ACHN (cell line): Measurements from ENCODE around the gene B3GAT1.
"Not testable (repeated sequence)": the region's sequence is repeated elsewhere in the genome, so short reads cannot be mapped to it uniquely, and the experiment has no call there.

Experiments
- DNase-seq: peaks from one replicate; pipeline ENCODE4 v3.0.0-alpha.2; 2015
- in situ Hi-C: cut with HindIII; loops from 2 replicates; pipeline ENCODE4 v1.10.0; 2017; ENCODE audit warnings: low sequenced_read_pairs, low pct_ligation_motif_present, low pct_unique_long_range_greater_than_20kb

The B3GAT1 gene, protein sequence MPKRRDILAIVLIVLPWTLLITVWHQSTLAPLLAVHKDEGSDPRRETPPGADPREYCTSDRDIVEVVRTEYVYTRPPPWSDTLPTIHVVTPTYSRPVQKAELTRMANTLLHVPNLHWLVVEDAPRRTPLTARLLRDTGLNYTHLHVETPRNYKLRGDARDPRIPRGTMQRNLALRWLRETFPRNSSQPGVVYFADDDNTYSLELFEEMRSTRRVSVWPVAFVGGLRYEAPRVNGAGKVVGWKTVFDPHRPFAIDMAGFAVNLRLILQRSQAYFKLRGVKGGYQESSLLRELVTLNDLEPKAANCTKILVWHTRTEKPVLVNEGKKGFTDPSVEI

DNA sequence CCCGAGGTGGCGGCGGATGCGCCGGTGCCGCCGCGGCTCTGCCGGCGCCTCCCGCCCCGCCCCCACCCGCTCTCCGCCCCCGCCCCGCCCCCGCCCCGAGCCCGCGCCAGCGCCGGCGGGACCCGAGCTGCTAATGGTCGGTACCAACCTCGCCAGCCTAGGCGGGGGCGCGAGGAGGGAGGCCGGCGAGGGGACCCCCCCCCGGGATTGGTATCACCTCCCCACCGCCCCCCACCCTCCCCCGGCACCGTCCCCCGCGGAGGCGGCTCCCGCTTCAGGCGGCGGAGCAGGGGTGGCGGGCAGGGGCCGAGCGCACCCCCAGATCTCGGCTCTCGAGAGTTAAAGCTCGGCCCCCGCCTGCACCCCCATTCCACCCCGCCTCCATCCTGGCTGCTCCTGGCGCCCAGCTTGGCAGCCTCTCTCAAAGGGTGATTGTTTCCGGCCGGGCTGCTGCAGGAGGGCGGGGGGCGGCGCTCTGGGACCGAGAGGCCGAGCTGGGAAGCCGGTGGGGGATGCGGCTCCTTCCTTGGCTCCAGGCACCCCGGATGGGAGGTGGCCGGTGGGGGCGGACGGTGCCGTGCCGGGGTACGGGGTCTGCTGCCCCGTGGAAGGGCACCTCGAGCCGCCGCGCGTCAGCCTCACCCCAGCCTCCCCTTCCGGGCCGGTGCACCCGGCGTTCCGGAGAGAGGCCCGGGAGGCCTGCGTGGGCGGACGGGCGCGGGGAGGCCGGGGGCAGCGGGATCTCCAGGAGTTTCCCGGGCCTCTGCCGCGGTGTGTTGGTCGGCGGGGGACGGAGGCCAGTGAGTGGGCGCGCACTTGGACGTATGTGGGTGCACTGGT is at the start of gene B3GAT1:
B3GAT1 (minus strand) TSS at position 40 of the 840 bp plus-strand sequence. CDS start 24,583 bp downstream, outside the sequence.
- no peak for DNase-seq
- in situ Hi-C loops, result no loop called here

DNA sequence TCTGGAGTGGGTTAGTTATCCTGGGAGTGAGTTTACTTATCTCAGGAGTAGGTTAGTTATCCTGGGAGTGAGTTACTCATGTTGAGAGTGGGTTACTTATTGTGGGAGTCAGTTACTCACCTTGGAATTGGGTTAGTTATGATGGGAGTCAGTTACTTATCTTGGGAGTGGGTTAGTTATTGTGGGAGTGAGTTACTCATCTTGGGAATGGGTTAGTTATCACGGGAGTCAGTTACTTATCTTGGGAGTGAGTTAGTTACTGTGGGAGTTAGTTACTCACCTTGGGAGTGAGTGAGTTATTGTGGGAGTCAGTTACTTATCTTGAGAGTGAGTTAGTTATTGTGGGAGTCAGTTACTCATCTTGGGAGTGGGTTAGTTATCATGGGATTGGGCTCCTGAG is 49.6 kb upstream of the B3GAT1 start:
- in situ Hi-C loops, result no loop called here

DNA sequence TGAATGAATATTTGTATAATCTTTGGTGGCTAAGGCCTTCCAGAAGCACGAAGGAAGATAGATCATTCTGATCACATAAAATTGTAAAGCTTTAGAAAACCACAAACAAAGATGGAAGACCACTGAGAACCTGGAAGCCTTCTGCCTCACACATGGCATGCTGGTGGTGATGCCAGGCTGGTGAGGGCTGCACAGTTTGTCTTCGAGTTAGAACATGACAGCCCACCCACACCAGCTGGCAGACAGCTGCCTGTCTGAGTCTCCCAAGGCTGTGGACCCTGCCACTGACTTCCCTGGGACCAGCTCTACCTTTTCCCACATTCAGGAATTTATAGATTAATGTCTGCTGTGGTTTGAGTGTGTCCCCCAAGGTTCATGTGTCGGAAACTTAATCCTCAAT is 48.8 kb upstream of the B3GAT1 start:
- DNase-seq, result no peak
- in situ Hi-C loops, result no loop called here

More for the DNA sequence above, 49.6 kb upstream of the B3GAT1 start:
- DNase-seq, result no peak

DNA sequence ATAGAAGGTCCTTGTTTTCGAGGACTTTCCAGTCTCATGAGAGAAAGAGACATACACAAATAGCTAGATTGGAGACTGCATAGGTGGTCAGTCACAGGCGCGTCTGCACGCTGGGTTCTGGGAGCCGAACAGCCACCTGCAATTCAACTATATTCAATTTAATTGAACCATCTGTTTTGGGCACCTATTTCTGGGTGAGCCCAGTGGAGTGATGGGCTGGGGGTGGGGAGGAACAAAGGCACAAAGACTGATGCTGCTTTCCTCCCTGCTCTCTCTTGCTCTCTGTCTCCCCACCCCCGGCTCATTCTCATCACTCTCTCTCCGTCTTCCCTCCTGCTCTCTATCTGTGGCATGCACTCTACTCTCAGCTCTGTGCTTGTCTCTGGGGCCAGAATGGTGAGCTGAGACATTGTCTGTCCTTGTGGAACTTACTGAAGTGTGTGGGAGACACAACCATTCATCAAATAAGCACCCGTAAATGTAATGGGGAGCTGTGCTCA is 48.1 kb upstream of the B3GAT1 start:
- in situ Hi-C loops, result no loop called here
- DNase-seq, result no peak

DNA sequence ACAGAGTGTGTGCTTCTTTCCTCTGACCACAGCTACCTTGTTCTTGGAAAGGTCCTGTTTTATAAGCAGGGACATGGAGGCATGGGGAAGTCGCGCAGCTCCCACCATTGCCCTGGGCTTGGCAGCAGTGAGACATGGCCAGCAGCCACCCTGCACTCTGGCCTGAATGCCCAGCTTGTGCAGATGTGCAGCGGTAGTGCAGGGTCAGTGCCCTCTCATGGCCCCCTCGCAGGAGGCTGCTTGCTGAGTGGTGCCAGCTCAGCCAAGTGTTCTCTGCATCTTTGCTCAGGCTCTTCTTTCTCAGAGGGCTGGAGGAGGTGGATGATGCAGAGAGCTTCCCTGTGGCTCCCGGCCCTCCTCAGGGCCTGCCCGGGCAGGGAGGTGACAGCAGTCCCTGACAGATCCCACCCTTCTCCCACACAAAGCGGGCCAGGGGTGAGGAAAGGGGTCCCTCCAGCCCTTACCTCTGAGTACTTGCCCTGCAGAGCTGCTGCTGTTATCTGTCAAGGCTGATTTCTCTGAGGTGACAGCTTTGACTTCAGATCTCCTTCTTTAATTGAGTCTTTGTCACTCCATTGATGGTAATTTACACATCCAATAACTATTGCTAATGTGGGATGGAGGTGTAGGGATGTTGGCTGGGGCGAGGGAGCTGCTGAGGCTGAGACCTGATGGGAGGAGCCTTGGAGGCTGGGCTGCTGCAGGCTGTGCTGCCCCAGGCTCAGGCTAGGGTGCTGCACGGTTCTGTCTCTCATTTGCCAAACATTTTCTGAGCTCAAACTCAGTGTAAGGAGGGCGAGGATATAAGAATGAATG is 47.4 kb upstream of the B3GAT1 start:
- no peak for DNase-seq
- in situ Hi-C loops, result no loop called here

DNA sequence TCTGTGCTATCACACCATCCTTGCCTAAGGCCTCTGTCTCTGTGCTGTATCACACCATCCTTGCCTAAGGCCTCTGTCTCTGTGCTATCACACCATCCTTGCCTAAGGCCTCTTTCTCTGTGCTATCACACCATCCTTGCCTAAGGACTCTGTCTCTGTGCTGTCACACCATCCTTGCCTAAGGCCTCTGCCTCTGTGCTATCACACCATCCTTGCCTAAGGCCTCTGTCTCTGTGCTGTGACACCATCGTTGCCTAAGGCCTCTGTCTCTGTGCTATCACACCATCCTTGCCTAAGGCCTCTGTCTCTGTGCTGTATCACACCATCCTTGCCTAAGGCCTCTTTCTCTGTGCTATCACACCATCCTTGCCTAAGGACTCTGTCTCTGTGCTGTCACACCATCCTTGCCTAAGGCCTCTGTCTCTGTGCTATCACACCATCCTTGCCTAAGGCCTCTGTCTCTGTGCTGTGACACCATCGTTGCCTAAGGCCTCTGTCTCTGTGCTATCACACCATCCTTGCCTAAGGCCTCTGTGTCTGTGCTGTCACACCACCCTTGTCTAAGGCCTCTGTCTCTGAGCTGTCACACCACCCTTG is 45.5 kb upstream of the B3GAT1 start:
- in situ Hi-C loops, DNase-seq: not testable (repeated sequence)

DNA sequence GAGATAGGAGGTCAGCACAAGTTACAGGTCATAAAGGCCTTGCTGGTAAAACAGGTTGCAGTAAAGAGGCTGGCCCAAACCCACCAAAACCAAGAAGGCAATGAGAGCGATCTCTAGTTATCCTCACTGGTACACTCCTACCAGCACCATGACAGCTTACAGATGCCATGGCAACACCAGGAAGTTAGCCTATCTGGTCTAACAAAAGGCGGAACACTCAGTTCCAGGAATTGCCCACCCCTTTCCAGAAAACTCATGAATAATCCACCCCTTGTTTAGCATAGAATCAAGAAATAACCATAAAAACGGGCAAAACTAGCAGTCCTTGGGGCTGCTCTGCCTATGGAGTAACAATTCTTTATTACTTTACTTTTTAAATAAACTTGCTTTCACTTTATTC is 43.5 kb upstream of the B3GAT1 start:
- DNase-seq, result no peak
- in situ Hi-C loops, result no loop called here

DNA sequence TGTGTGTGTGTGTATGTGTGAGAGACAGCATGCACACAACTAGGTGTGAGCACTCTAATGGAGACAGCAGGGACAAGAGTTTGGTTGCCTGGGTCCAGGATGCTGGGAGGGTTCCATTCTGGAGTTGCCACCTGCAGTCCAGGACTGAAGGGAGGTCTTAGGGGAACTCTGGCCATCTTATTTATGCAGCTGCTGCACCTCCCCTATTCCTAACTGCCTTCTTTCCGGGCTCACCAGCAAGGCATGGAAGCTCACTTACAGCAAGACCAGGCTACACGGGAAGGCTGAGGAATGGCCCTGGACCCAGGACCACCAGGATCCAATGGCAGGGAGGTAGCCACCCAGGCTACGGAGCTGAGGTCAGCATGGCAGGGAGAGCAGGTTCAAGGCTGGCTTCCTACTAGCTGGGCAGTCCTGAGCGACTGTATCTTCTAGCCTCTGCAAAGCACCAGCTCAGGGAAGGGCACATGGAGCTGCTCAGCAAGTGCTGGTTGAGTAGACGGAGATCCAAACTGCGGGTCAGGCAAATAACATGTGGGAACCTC is 42.2 kb upstream of the B3GAT1 start:
- no peak for DNase-seq
- in situ Hi-C loops, result no loop called here

DNA sequence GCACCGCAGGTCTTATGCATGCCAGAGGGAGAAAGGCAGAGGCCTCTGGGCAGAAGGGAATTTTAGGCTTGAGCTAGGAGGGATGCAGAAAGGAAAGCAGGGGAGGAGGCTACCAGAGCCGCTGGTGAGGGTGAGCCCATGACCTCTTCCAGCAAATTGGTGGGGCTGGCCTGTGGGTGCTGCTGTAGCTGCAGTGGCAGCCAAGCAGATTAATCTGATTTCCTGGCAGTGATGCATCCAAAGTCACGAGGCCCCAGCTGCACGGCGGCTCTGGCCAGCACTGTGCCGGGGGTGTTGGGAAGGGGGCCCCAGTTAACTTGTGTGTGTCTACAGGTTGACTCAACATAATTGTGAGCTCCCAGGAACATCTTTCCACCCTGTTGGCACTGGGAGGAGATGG is 41.4 kb upstream of the B3GAT1 start:
- in situ Hi-C loops, result no loop called here
- DNase-seq, result no peak

DNA sequence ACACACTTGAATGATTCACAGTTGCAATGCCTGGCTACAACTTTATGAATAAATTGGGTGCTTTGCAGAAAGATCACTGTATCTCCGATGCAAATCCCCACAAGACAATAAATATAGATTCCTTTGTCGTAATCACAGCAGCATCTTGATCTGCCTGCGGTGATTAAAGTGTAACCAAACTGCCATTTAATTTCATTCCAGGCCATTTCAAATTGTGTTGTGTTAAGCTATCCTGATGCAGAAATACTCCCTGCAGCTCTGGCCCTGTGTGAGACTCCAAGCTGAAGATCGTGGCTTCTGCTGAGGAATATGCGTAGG is 40.8 kb upstream of the B3GAT1 start:
- DNase-seq, result no peak
- in situ Hi-C loops, result no loop called here

DNA sequence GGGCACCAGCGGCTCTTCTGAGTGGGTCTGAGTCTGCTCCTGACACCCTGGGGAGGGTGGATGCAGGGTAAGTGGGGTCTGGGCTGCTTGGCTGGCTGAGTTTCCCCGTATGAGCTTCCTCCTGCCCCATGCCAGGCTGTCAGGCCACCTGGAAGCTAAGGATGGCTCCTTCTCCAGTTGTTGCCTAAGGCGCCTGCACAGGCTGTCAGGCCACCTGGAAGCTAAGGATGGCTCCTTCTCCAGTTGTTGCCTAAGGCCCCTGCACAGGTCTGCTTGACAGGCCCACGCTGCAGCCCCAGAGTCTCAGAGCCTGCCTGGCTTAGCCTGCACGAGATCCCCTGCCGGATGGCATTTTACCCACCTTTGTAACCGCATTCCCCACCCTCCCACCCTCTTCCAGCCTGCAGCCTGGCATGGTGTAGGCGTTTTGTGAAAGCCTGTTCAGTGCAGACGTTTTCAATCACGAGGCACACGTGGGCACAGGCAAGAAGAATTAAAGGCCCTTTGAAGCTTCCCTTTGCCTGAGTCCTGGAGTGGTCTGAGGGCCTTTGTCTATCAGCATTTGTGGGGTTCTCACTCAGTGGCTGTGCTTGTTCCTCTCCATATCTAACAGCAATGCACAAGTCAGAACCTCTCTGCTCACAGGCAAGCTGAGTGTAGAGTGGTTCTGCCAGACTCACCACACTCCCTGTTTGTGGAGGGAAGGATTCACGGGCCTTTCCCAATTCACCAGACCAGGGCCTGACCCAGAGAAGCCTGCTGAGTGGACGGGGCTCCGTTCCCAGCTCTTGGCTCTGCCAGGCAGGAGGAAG is 40.2 kb upstream of the B3GAT1 start:
- in situ Hi-C loops, result no loop called here
- no peak for DNase-seq

DNA sequence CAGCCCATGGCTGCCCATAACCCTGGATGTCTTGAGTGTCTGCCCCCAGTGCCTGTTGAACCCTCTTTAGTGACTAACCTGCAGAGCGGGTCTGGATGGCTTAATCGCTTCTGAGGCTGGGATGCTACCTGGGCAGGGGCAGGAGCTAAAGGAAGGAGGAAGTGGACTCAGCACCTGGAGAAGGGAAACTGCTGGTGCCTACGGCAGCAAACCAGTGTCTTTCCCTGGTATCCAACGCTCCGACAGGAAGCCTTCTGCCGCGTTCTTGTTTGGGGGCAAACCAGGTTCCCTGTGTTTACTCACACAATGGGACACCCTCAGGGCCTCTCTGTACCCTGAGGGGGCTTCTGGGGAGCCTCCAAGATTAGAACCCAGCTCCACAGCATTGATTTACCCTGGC is 38.1 kb upstream of the B3GAT1 start:
- in situ Hi-C loops, result no loop called here
- DNase-seq, result no peak

DNA sequence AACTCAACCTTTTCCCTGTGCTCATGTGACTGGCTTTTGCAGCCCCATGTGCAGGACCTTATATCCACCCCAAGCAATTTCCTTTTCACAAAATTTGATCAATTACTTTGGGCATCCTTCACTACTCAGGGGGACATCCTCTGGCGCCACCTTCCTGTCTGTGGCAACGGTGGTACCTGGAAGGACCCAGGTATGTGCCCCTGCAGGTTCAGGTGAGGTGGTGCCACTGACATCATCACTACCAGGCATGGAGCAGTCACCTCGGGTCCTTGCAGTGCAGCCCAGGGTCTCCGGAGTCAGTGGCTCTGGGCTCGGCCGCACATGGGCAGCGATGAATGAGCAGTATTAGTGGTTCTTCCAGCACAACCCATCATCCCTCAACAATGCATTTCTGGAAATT is 37.7 kb upstream of the B3GAT1 start:
- no peak for DNase-seq
- in situ Hi-C loops, result no loop called here

DNA sequence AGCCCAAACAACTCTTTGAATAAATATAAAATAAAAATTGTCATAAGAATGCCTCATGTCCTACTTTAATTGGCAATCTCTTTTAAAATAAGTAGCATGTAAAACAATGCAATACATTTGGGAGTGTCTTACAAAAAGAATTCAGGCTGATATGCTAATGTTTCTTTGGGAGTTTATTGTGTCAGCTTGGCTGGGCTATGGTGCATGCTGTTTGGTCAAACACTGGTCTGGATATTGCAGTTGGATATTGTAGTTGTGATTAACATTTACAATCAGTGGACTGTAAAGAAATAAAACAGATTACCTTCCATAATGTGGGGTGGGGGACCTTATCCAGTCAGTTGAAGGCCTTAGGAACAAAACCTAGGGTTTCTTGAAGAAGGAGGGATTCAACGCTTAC is 37.0 kb upstream of the B3GAT1 start:
- in situ Hi-C loops, result no loop called here
- no peak for DNase-seq

DNA sequence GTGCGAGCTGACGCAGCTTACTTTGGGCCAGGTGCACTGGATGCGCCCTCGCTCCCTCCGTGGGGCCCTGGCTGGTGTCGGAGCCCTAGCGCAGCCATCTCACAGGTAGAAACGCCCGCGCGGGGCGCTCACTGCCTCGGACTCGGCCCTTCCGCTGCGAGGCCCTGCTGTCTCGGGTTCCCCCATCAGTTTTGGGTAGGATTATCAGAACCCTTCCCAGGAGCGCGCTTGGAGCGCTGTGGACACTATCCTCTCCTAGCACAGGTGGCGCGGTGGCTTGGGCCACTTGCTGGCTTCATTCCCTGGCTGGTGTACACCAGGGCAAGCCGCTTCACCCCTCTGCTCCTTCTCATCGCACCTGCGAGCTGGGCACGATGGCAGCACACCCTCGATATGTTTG is 35.7 kb upstream of the B3GAT1 start:
- in situ Hi-C loops, result no loop called here
- DNase-seq, result no peak

DNA sequence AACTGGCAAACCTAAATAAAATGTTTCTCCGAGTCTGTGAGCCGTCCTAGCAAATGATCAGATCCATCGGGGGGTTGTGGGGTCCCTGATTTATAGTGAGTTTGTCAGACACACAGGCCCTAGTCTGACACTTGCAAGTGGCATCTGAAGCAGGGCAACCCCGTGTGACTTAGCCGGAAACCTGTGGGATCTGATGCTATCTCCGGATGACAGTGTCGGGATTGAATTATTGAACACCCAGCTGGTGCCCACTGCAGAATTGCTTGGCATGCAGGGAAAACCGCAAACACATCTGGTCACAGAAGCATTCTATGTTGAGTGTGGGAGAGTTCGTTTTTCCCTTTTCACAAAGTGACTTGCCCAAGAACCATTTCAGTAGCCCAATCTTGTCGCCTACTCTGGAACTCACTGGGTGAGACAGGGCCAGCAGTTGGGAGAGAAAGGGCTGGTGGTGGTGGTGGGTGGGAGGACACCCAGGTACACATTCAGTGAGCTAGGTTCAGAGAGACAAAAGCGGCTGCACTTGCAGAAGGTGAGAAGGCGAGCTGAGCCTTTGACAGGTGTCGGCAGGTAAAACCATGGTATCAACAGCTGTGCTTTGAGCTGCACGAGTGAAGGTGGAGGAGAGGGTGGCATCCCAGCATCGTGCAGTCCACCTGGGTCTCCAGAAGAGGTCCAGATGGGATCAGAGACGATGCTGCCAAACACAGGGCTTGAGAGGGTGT is 33.7 kb upstream of the B3GAT1 start:
- DNase-seq, result no peak
- in situ Hi-C loops, result no loop called here
